ENCODE results near the gene AMBP.
"Not testable (repeated sequence)": the region's sequence is repeated elsewhere in the genome, so short reads cannot be mapped to it uniquely, and the experiment has no call there.

Gene AMBP

GRCh38 chr9:114083666-114084065 is 5.6 kb upstream of the AMBP start:
- H3K27me3 ChIP-seq (ENCODE audit: control insufficient read depth in 1 of 2, insufficient read depth in 1 of 2, low read length in 2 of 2): peaks cover 0 to 45% of the 10 kb centered on the region in 2 experiments
- no peak overlapping the region for H3K4me3 ChIP-seq (ENCODE audit: insufficient read depth in 1 of 2, low read depth in 1 of 2, low read length in 2 of 2)
- H4K91ac ChIP-seq (ENCODE audit: low read length): no peak overlapping the region
- H2AK5ac ChIP-seq (ENCODE audit: low read length, severe bottlenecking): peak overlapping the region; percentile 59
- H3K36me3 ChIP-seq (ENCODE audit: control insufficient read depth in 1 of 2, insufficient read depth in 2 of 2, low read depth in 1 of 2, low read length in 2 of 2): no peaks in the 10 kb centered on the region
- H3K23ac ChIP-seq (ENCODE audit: low read length in 2 of 2): no peak overlapping the region
- H3K4me2 ChIP-seq (ENCODE audit: low read length, poor library complexity, severe bottlenecking): no peak overlapping the region
- no peak overlapping the region for H3K4ac ChIP-seq (ENCODE audit: low read depth in 1 of 2, low read length in 2 of 2)
- no peaks in the 10 kb centered on the region for H3K9me3 ChIP-seq (ENCODE audit: control insufficient read depth, low read length)
- H3K79me1 ChIP-seq (replicated peaks; ENCODE audit: low read length, poor library complexity, severe bottlenecking): no peaks in the 10 kb centered on the region
- no peak overlapping the region for H4K8ac ChIP-seq (ENCODE audit: low read length)
- no peak overlapping the region for H2BK12ac ChIP-seq (ENCODE audit: low read length in 2 of 2)
- no peak overlapping the region for H2BK15ac ChIP-seq (ENCODE audit: low read depth, poor library complexity, severe bottlenecking)
- no peak overlapping the region for H3K18ac ChIP-seq (ENCODE audit: low read depth in 1 of 2, low read length in 2 of 2)
- H2BK5ac ChIP-seq (ENCODE audit: low read depth, low read length, poor library complexity, severe bottlenecking): no peak overlapping the region
- H3K27ac ChIP-seq (ENCODE audit: low read length, poor library complexity, severe bottlenecking): no peak overlapping the region
- peaks cover 22% of the 10 kb centered on the region for H3K4me1 ChIP-seq (ENCODE audit: control insufficient read depth, insufficient read depth, low read depth, low read length)
- no peak overlapping the region for H3K14ac ChIP-seq (ENCODE audit: low read length in 2 of 2)
- no peak overlapping the region for H2AFZ ChIP-seq (ENCODE audit: low read depth, low read length)
- H2BK120ac ChIP-seq (ENCODE audit: low read depth, low read length): no peak overlapping the region
- WGBS: 86% methylated on average over 4 of the region's 6 CpGs
- H3K9ac ChIP-seq (ENCODE audit: low read length): no peak overlapping the region
- DNase-seq: no peak

DNA sequence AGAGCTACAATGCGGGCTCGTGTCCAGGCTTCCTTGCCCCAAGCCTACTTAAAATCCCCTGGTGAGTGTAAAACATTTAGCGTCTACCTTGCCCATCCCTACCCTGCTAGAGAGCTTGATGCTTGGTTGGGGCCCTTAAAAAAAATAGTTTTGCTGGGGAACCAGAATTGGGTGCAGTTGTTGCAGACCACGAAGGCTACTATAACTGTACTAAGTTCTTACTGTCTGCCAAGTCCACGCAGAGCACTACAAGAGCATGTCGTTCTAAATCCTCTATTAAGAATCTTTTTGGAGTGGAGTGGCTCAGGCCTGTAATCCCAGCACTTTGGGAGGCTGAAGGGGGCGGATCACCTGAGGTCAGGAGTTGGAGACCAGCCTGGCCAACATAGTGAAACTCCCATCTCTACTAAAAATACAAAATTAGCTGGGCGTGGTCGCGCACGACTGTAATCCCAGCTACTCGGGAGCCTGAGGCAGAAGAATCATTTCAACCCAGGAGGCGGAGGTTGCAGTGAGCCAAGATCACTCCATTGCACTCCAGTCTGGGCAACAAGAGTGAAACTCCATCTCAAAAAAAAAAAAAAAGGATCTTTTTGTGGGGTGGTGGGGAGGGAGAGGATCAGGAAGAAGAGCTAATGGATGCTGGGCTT is 4.8 kb upstream of the AMBP start:
- not testable (repeated sequence) for H2AK5ac ChIP-seq (ENCODE audit: low read length, severe bottlenecking); H3K4me2 ChIP-seq (ENCODE audit: low read length, poor library complexity, severe bottlenecking); H3K4me3 ChIP-seq (ENCODE audit: insufficient read depth in 1 of 2, low read depth in 1 of 2, low read length in 2 of 2); H2BK120ac ChIP-seq (ENCODE audit: low read depth, low read length); H4K91ac ChIP-seq (ENCODE audit: low read length); H2BK5ac ChIP-seq (ENCODE audit: low read depth, low read length, poor library complexity, severe bottlenecking); H2AFZ ChIP-seq (ENCODE audit: low read depth, low read length); H3K36me3 ChIP-seq (ENCODE audit: control insufficient read depth in 1 of 2, insufficient read depth in 2 of 2, low read depth in 1 of 2, low read length in 2 of 2); H4K8ac ChIP-seq (ENCODE audit: low read length); H3K14ac ChIP-seq (ENCODE audit: low read length in 2 of 2); DNase-seq; H3K4ac ChIP-seq (ENCODE audit: low read depth in 1 of 2, low read length in 2 of 2); H3K23ac ChIP-seq (ENCODE audit: low read length in 2 of 2); H3K9me3 ChIP-seq (ENCODE audit: control insufficient read depth, low read length); H3K27ac ChIP-seq (ENCODE audit: low read length, poor library complexity, severe bottlenecking); H3K18ac ChIP-seq (ENCODE audit: low read depth in 1 of 2, low read length in 2 of 2); H2BK12ac ChIP-seq (ENCODE audit: low read length in 2 of 2); H2BK15ac ChIP-seq (ENCODE audit: low read depth, poor library complexity, severe bottlenecking); H3K79me1 ChIP-seq (replicated peaks; ENCODE audit: low read length, poor library complexity, severe bottlenecking)
- Histone ChIP-seq H3K27me3 (ENCODE audit: control insufficient read depth in 1 of 2, insufficient read depth in 1 of 2, low read length in 2 of 2) (peaks cover 0 to 47% of the 10 kb centered on the region in 2 experiments), H3K9ac (ENCODE audit: low read length) (peak overlapping the region; percentile 24), H3K4me1 (ENCODE audit: control insufficient read depth, insufficient read depth, low read depth, low read length) (peaks cover 30% of the 10 kb centered on the region)
- 73% methylated on average over 11 of the region's 13 CpGs for WGBS

DNA sequence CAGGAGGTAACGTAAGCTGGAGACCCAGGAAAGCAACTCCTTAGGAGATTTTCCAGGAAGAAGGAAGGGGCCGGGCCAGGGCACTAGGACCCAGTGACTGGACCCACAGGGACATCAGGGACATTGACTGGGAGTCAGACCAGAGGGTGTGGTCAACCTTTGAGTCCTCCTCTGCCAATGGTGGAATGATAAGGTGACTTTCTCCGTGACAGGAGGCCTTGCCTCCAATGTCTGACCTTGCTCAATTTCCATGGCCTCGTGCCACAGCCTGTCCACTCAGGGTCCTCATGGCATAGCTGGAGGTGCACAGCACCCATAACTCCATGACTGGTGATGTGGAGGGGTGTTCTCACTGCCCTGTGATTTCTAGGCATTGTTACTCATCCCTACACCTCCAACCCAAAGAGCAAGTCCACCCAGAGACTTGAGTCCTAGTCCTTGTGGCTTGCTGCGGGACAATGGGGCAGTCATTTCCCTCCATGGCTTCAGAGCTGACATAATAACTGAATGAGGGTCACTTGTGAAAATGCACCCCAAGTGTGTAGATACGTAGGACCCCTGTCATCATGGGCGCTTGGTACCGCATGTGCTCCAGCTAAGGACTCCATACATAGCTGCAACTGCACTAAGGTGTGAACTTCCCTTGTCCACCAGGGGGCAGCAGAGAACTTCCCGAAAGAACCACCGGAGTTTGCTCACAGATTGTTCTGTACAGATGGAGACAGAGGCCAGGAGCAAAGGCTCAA is 4.1 kb upstream of the AMBP start:
- 58% methylated on average over 10 of the region's 10 CpGs for WGBS
- no peak overlapping the region for H4K8ac ChIP-seq (ENCODE audit: low read length)

GRCh38 chr9:114081441-114082016 is 3.4 kb upstream of the AMBP start:
- Histone ChIP-seq H3K4ac (ENCODE audit: low read depth in 1 of 2, low read length in 2 of 2) (no peak overlapping the region), H2BK5ac (ENCODE audit: low read depth, low read length, poor library complexity, severe bottlenecking) (peak overlapping the region; percentile 85), H3K4me1 (ENCODE audit: control insufficient read depth, insufficient read depth, low read depth, low read length) (peaks cover 35% of the 10 kb centered on the region), H2AK5ac (ENCODE audit: low read length, severe bottlenecking) (peak overlapping the region; percentile 95), H3K4me3 (ENCODE audit: insufficient read depth in 1 of 2, low read depth in 1 of 2, low read length in 2 of 2) (no peak overlapping the region), H3K9me3 (ENCODE audit: control insufficient read depth, low read length) (no peaks in the 10 kb centered on the region), H2BK12ac (ENCODE audit: low read length in 2 of 2) (no peak overlapping the region), H4K91ac (ENCODE audit: low read length) (no peak overlapping the region), H3K79me1 (replicated peaks; ENCODE audit: low read length, poor library complexity, severe bottlenecking) (no peaks in the 10 kb centered on the region), H3K36me3 (ENCODE audit: control insufficient read depth in 1 of 2, insufficient read depth in 2 of 2, low read depth in 1 of 2, low read length in 2 of 2) (no peaks in the 10 kb centered on the region), H4K8ac (ENCODE audit: low read length) (no peak overlapping the region), H3K27me3 (ENCODE audit: control insufficient read depth in 1 of 2, insufficient read depth in 1 of 2, low read length in 2 of 2) (peaks cover 2 to 50% of the 10 kb centered on the region in 2 experiments), H3K14ac (ENCODE audit: low read length in 2 of 2) (no peak overlapping the region), H3K9ac (ENCODE audit: low read length) (no peak overlapping the region), H2BK15ac (ENCODE audit: low read depth, poor library complexity, severe bottlenecking) (no peak overlapping the region), H2BK120ac (ENCODE audit: low read depth, low read length) (no peak overlapping the region), H3K23ac (ENCODE audit: low read length in 2 of 2) (no peak overlapping the region), H3K27ac (ENCODE audit: low read length, poor library complexity, severe bottlenecking) (peak overlapping the region; percentile 89), H2AFZ (ENCODE audit: low read depth, low read length) (no peak overlapping the region), H3K18ac (ENCODE audit: low read depth in 1 of 2, low read length in 2 of 2) (no peak overlapping the region), H3K4me2 (ENCODE audit: low read length, poor library complexity, severe bottlenecking) (no peak overlapping the region)
- DNase-seq: no peak
- WGBS: 87% methylated on average over 6 of the region's 6 CpGs

More for the DNA sequence above, 4.1 kb upstream of the AMBP start:
- Histone ChIP-seq H4K91ac (ENCODE audit: low read length) (no peak overlapping the region), H3K18ac (ENCODE audit: low read depth in 1 of 2, low read length in 2 of 2) (no peak overlapping the region), H3K4ac (ENCODE audit: low read depth in 1 of 2, low read length in 2 of 2) (no peak overlapping the region), H2BK5ac (ENCODE audit: low read depth, low read length, poor library complexity, severe bottlenecking) (no peak overlapping the region), H3K27ac (ENCODE audit: low read length, poor library complexity, severe bottlenecking) (no peak overlapping the region), H3K4me3 (ENCODE audit: insufficient read depth in 1 of 2, low read depth in 1 of 2, low read length in 2 of 2) (no peak overlapping the region), H3K79me1 (replicated peaks; ENCODE audit: low read length, poor library complexity, severe bottlenecking) (no peaks in the 10 kb centered on the region), H3K4me2 (ENCODE audit: low read length, poor library complexity, severe bottlenecking) (no peak overlapping the region), H3K4me1 (ENCODE audit: control insufficient read depth, insufficient read depth, low read depth, low read length) (peaks cover 35% of the 10 kb centered on the region), H2BK15ac (ENCODE audit: low read depth, poor library complexity, severe bottlenecking) (no peak overlapping the region), H3K23ac (ENCODE audit: low read length in 2 of 2) (no peak overlapping the region), H2BK12ac (ENCODE audit: low read length in 2 of 2) (no peak overlapping the region), H2AFZ (ENCODE audit: low read depth, low read length) (no peak overlapping the region), H3K36me3 (ENCODE audit: control insufficient read depth in 1 of 2, insufficient read depth in 2 of 2, low read depth in 1 of 2, low read length in 2 of 2) (no peaks in the 10 kb centered on the region), H3K9ac (ENCODE audit: low read length) (no peak overlapping the region), H2AK5ac (ENCODE audit: low read length, severe bottlenecking) (peak overlapping the region; percentile 83), H3K14ac (ENCODE audit: low read length in 2 of 2) (no peak overlapping the region), H3K27me3 (ENCODE audit: control insufficient read depth in 1 of 2, insufficient read depth in 1 of 2, low read length in 2 of 2) (peaks cover 0 to 49% of the 10 kb centered on the region in 2 experiments), H3K9me3 (ENCODE audit: control insufficient read depth, low read length) (no peaks in the 10 kb centered on the region), H2BK120ac (ENCODE audit: low read depth, low read length) (no peak overlapping the region)
- DNase-seq: peak; percentile 85
